ENCODE data around the gene CTSF. TPM values are rescaled to one million over a fixed set of nuclear protein-coding genes. Genes with fewer than 3 reads are reported as not detected.

The CTSF gene
- total RNA-seq, 1 donor from 2014 or later = 85.7 TPM

DNA sequence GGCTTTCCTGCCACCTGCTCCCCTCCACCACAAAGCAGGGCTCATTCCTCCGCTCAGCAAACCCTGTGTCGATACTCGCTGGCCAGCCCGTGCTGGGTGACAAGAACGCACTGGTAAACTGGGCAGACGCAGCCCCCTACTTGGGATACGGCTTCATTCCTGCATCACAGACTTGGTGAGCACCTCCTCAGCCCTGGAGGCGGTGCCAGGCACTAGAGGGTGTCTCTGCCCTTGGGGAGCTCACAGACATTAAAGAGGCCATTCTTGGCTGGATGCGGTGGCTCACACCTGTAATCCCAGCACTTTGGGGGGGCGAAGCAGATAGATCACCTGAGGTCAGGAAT is 28.6 kb downstream of the CTSF start:
- intact Hi-C loops (cut with DNase I) = loop anchor here (10.0 kb wide), 1 partner anchor 85 kb away; no protein-coding TSS in a partner anchor
- H3K36me3 ChIP-seq = peaks cover 0 to 24% of the 10 kb centered on the region in 2 donors
- DNase-seq (ENCODE audit: extremely low spot score in 2 of 2) = no peak

DNA sequence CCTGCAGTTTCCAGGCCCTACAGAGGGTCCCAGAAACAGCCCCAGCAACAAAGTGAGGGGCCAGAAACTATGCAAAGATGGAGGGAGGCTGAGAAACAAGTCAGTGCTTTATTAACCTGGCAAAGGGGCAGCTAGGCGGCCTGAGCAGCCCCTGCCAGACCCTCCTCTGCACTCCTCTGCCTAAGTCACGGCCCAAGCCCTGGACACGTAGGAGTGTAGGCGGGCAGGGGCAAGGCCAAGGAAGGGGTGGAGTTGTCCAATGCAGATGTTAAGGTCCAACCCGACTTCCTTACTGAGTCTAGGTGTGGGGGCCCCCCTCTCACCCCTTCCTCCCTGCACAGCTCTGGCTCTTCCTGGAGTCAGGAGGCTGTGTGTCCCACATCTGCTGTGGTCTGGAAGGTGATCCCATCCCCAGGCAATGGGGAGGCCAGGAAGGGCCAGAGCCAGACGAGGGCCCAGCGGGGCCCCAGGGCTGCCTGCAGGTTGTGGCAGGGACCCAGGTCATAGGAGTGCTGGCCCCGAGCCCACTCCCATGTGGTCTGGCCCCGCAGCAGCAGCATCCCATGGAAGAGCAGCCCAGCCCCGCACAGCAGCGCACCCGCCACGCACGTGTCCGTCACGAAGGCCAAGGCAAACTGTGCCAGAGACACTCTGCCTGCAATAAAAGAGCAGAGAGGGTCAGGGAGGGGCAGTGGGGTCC is 29.1 kb downstream of the CTSF start:
- intact Hi-C loops (cut with DNase I) = loop anchor here (10.0 kb wide), 1 partner anchor 85 kb away; no protein-coding TSS in a partner anchor
- Histone ChIP-seq H3K27ac (no peak overlapping the region), H3K4me1 (peaks cover 21% of the 10 kb centered on the region), H3K27me3 (no peaks in the 10 kb centered on the region), H3K9me3 (no peaks in the 10 kb centered on the region), H3K4me3 (no peak overlapping the region), H3K36me3 (peaks cover 0 to 24% of the 10 kb centered on the region in 2 donors)
- no peak for TF ChIP-seq POLR2AphosphoS5 (IDR thresholded peaks at IDR 0.05; ENCODE audit: insufficient read depth in 1 of 2, low read depth in 1 of 2)
- TF ChIP-seq, protein P1, sequence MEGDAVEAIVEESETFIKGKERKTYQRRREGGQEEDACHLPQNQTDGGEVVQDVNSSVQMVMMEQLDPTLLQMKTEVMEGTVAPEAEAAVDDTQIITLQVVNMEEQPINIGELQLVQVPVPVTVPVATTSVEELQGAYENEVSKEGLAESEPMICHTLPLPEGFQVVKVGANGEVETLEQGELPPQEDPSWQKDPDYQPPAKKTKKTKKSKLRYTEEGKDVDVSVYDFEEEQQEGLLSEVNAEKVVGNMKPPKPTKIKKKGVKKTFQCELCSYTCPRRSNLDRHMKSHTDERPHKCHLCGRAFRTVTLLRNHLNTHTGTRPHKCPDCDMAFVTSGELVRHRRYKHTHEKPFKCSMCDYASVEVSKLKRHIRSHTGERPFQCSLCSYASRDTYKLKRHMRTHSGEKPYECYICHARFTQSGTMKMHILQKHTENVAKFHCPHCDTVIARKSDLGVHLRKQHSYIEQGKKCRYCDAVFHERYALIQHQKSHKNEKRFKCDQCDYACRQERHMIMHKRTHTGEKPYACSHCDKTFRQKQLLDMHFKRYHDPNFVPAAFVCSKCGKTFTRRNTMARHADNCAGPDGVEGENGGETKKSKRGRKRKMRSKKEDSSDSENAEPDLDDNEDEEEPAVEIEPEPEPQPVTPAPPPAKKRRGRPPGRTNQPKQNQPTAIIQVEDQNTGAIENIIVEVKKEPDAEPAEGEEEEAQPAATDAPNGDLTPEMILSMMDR (IDR thresholded peaks at IDR 0.05) = no peak
- TF ChIP-seq POLR2A (IDR thresholded peaks at IDR 0.05) = no peak
- DNase-seq (ENCODE audit: extremely low spot score in 2 of 2) = no peak

More for the DNA sequence above, 28.6 kb downstream of the CTSF start:
- Histone ChIP-seq H3K4me3 (no peak overlapping the region), H3K9me3 (no peaks in the 10 kb centered on the region), H3K4me1 (peaks cover 26% of the 10 kb centered on the region), H3K27me3 (no peaks in the 10 kb centered on the region), H3K27ac (no peak overlapping the region)
- TF ChIP-seq POLR2AphosphoS5 (IDR thresholded peaks at IDR 0.05; ENCODE audit: insufficient read depth in 1 of 2, low read depth in 1 of 2) (no peak), POLR2A (IDR thresholded peaks at IDR 0.05) (no peak)
- TF ChIP-seq, protein P1 (IDR thresholded peaks at IDR 0.05) = no peak

DNA sequence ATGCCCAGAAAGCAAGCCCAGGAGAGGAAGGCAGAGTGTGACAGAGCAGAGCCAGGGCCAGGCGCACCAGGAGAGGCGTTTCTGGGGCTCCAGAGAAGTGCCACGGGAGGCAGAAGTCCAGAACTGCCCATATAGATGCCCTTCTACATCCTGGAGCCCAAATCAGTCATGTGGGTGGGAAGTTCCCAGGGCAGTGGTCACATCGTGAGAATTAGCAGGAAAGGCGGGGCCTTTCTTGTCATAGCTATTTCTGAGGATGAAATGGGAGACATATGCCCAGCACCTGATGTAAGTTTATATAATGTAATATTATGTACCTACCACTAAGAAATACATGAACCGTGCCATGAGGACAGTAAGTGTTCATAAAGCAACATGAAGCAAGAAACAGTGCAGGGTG is 35.6 kb downstream of the CTSF start:
- H3K27me3 ChIP-seq = no peaks in the 10 kb centered on the region
- H3K27ac ChIP-seq = no peak overlapping the region
- TF ChIP-seq POLR2AphosphoS5 (IDR thresholded peaks at IDR 0.05; ENCODE audit: insufficient read depth in 1 of 2, low read depth in 1 of 2) = no peak
- no peak for TF ChIP-seq POLR2A (IDR thresholded peaks at IDR 0.05)
- TF ChIP-seq, protein P1 (IDR thresholded peaks at IDR 0.05) = no peak
- intact Hi-C loops (cut with DNase I) = loop anchor here (10.0 kb wide), 1 partner anchor 78 kb away; no protein-coding TSS in a partner anchor
- H3K36me3 ChIP-seq = peaks cover 0 to 15% of the 10 kb centered on the region in 2 donors
- no peaks in the 10 kb centered on the region for H3K4me1 ChIP-seq
- no peaks in the 10 kb centered on the region for H3K9me3 ChIP-seq
- no peak overlapping the region for H3K4me3 ChIP-seq
- no peak for DNase-seq (ENCODE audit: extremely low spot score in 2 of 2)

DNA sequence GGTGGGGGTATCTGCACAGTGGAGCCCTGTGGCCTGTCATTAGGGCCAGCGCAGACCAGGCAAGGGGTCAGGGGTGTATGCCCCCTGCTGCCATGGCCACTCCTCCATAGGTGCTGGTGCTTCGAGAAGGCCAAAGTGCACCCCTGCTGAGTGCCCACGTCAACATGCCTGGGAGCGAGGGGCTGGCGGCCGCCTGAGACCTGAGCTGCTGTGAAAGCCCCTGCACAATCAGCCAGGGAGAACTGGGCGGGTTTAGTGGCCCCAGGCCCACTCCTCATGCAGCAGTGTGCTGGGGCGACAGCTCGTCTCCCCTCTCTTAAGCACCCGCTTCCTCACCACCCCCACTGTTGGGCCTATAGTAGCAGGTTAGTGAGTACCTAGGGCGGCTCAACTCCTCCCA is 36.6 kb downstream of the CTSF start:
- peaks cover 0 to 15% of the 10 kb centered on the region in 2 donors for H3K36me3 ChIP-seq
- intact Hi-C loops (cut with DNase I) = loop anchor here (10.0 kb wide), 1 partner anchor 77 kb away; no protein-coding TSS in a partner anchor
- no peak for DNase-seq (ENCODE audit: extremely low spot score in 2 of 2)
- H3K4me1 ChIP-seq = no peaks in the 10 kb centered on the region
- no peaks in the 10 kb centered on the region for H3K27me3 ChIP-seq
- H3K4me3 ChIP-seq = no peak overlapping the region
- no peak for TF ChIP-seq POLR2A (IDR thresholded peaks at IDR 0.05)
- TF ChIP-seq, protein P1 (IDR thresholded peaks at IDR 0.05) = no peak
- no peak for TF ChIP-seq POLR2AphosphoS5 (IDR thresholded peaks at IDR 0.05; ENCODE audit: insufficient read depth in 1 of 2, low read depth in 1 of 2)
- H3K27ac ChIP-seq = no peak overlapping the region
- H3K9me3 ChIP-seq = no peaks in the 10 kb centered on the region
